MM.1S (cell line): Measurements from ENCODE around the gene KIAA1958.

ENCODE experiments used
- DNase-seq: peaks from one replicate; pipeline ENCODE4 v3.0.0-alpha.2; 2015
- H2AFZ ChIP-seq: fragments of 300-600 bp; sonication (generic); 2 replicates; pipeline ENCODE4 v1.6.0; 2016; ENCODE audit warnings: antibody characterized with exemption, low read length
- H3F3A ChIP-seq: fragments of 300-600 bp; sonication (generic); 2 replicates; pipeline ENCODE4 v1.6.1; 2016; ENCODE audit warnings: mild to moderate bottlenecking, antibody characterized with exemption, low read length, moderate library complexity, mixed read lengths; ENCODE audit not compliant: insufficient read depth
- H3K27ac ChIP-seq: fragments of 300-600 bp; sonication (generic); 2 replicates; pipeline ENCODE4 v1.5.1; 2016; ENCODE audit warnings: mild to moderate bottlenecking, low read length
- H3K27me3 ChIP-seq: fragments of 300-600 bp; sonication (generic); replicated peaks from 2 replicates; pipeline ENCODE4 v1.6.0; 2016; ENCODE audit warnings: low read length; ENCODE audit not compliant: insufficient read depth
- H3K36me3 ChIP-seq: fragments of 300-600 bp; sonication (generic); replicated peaks from 2 replicates; pipeline ENCODE4 v1.6.1; 2016; ENCODE audit warnings: mild to moderate bottlenecking, low read length, mixed read lengths; ENCODE audit not compliant: insufficient read depth
- H3K4me1 ChIP-seq: fragments of 300-600 bp; sonication (generic); 2 replicates; pipeline ENCODE4 v1.6.1; 2016; ENCODE audit warnings: low read length, mixed read lengths
- H3K4me2 ChIP-seq: fragments of 300-600 bp; sonication (generic); 2 replicates; pipeline ENCODE4 v1.6.0; 2016; ENCODE audit warnings: low read depth, low read length
- H3K4me3 ChIP-seq: fragments of 300-600 bp; sonication (generic); 2 replicates; pipeline ENCODE4 v1.5.1; 2016; ENCODE audit warnings: low read length, mixed read lengths
- H3K79me2 ChIP-seq: fragments of 300-600 bp; sonication (generic); 2 replicates; pipeline ENCODE4 v1.6.1; 2016; ENCODE audit warnings: mixed run types, low read length, mixed read lengths
- H3K9ac ChIP-seq: fragments of 300-600 bp; sonication (generic); 2 replicates; pipeline ENCODE4 v1.6.1; 2016; ENCODE audit warnings: low read length, mixed read lengths
- H3K9me2 ChIP-seq: fragments of 300-600 bp; sonication (generic); replicated peaks from 2 replicates; pipeline ENCODE4 v1.6.1; 2016; ENCODE audit warnings: mild to moderate bottlenecking, low read length, mixed read lengths; ENCODE audit not compliant: insufficient read depth
- H3K9me3 ChIP-seq: fragments of 300-600 bp; sonication (generic); replicated peaks from 2 replicates; pipeline ENCODE4 v1.6.1; 2016; ENCODE audit warnings: mild to moderate bottlenecking, low read length, mixed read lengths; ENCODE audit not compliant: insufficient read depth
- H4K20me1 ChIP-seq: fragments of 300-600 bp; sonication (generic); 2 replicates; pipeline ENCODE4 v1.6.1; 2016; ENCODE audit warnings: mild to moderate bottlenecking, low read length, moderate library complexity, mixed read lengths; ENCODE audit not compliant: insufficient read depth
- CTCF ChIP-seq: fragments of 300-600 bp; sonication (generic); IDR thresholded peaks from 2 replicates; pipeline ENCODE4 v1.5.1; 2016; ENCODE audit warnings: antibody characterized with exemption, low read length, mixed read lengths
- EZH2 ChIP-seq: fragments of 300-600 bp; sonication (generic); optimal IDR thresholded peaks from 2 replicates; pipeline ENCODE3; 2017; ENCODE audit warnings: low read depth, mild to moderate bottlenecking, antibody characterized with exemption, low read length, mixed read lengths
- EZH2phosphoT487 ChIP-seq: fragments of 300-600 bp; sonication (generic); IDR thresholded peaks from 2 replicates; pipeline ENCODE4 v1.6.1; 2018; ENCODE audit warnings: antibody characterized with exemption, low read length

Gene KIAA1958

GRCh38 chr9:112717661-112718331 lies 231.2 kb downstream of the KIAA1958 start, which contains the start of gene INIP:
INIP (minus strand) TSS chr9:112718117; CDS start chr9:112716485, 1,632 bp downstream.
- peak; percentile 99 for DNase-seq
- H3K9me2 ChIP-seq = no peaks in the 10 kb centered on the region
- peak within 1 kb of the TSS; percentile 94 for H3K4me2 ChIP-seq
- H3K4me3 ChIP-seq = peak within 1 kb of the TSS; percentile 82
- peaks cover 34% of the 10 kb centered on the region for H3K79me2 ChIP-seq
- no peak for TF ChIP-seq EZH2phosphoT487
- no peak for TF ChIP-seq EZH2
- peak; percentile 23 for TF ChIP-seq CTCF
- no peaks in the 10 kb centered on the region for H4K20me1 ChIP-seq
- no peaks in the 10 kb centered on the region for H3K36me3 ChIP-seq
- H3K9ac ChIP-seq = peak within 1 kb of the TSS; percentile 77
- peaks cover 13% of the 10 kb centered on the region for H3K4me1 ChIP-seq
- no peaks in the 10 kb centered on the region for H3K27me3 ChIP-seq
- peaks cover 13% of the 10 kb centered on the region for H3F3A ChIP-seq
- H3K9me3 ChIP-seq = no peaks in the 10 kb centered on the region
- H2AFZ ChIP-seq = peak within 1 kb of the TSS; percentile 85
- peak within 1 kb of the TSS; percentile 75 for H3K27ac ChIP-seq
